Ovary (tissue), 1 donor: ENCODE results near the gene NUDT5.

ENCODE experiments used
- EP300 ChIP-seq: sonication (generic); formaldehyde crosslinking; IDR thresholded peaks from one replicate; pipeline ENCODE4 v1.6.1; 2017; ENCODE audit warnings: antibody characterized with exemption
- POLR2A ChIP-seq: fragments of 450-650 bp; IDR thresholded peaks from one replicate; pipeline ENCODE4 v1.6.1; 2017; ENCODE audit warnings: antibody characterized with exemption, mild to moderate bottlenecking, moderate library complexity

DNA sequence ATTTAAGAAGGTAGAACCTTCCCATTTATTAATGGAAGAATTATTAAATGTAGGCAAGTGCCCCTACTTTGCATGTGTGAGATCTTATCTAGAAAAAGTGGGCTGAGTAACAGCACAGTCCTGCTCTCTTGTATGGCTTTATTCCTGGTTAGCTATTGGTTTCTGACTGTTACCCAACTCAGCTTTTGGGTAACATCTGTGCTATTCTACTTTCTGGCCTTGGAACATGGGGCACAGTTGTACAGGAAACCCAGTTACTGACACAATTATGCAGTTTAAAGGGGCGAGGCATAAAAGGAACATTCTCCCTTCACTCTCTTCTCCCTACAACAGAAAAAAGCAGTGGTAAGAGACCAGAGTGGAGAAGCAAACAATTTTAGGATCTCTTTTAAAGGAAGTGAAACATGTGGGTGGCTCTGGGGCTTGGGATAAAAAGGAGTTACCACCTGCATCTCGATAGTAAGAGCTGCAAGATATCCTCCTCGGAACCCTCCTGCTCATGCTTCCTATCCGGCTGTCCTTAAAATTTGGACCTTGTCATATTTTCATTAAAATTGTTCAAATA is 16.0 kb downstream of the NUDT5 start:
- TF ChIP-seq EP300 (no peak), POLR2A (no peak)
